GM12874 (cell line): ENCODE measurements around the gene SNCA.

Experiments used
- TF ChIP-seq, protein P1 (sequence below): IDR thresholded peaks from 2 replicates; pipeline ENCODE4 v1.5.1; 2011; ENCODE audit warnings: low read depth, mild to moderate bottlenecking, control low read depth, low read length, moderate library complexity; ENCODE audit not compliant: insufficient read depth

Gene SNCA

DNA sequence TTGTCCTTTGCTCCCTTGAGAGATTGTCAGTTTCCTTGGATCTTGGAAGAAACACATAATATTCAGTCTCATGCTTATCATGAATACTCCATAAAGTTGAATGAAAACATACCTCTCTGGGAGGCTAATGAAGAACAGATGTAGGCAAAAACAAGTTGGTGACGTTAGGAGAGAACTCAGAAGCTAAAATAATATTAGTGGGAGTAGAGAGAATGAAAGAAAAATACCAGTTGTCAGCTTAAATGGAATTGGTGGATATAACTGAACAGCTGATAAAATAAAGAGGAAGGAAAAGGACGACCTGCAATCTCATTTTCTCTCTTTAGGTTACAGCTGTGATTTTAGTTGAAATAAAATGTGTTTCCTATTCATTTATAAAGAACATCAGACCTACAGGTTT, 124.8 kb downstream of the SNCA start:
- TF ChIP-seq, protein P1, sequence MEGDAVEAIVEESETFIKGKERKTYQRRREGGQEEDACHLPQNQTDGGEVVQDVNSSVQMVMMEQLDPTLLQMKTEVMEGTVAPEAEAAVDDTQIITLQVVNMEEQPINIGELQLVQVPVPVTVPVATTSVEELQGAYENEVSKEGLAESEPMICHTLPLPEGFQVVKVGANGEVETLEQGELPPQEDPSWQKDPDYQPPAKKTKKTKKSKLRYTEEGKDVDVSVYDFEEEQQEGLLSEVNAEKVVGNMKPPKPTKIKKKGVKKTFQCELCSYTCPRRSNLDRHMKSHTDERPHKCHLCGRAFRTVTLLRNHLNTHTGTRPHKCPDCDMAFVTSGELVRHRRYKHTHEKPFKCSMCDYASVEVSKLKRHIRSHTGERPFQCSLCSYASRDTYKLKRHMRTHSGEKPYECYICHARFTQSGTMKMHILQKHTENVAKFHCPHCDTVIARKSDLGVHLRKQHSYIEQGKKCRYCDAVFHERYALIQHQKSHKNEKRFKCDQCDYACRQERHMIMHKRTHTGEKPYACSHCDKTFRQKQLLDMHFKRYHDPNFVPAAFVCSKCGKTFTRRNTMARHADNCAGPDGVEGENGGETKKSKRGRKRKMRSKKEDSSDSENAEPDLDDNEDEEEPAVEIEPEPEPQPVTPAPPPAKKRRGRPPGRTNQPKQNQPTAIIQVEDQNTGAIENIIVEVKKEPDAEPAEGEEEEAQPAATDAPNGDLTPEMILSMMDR: no peak

DNA sequence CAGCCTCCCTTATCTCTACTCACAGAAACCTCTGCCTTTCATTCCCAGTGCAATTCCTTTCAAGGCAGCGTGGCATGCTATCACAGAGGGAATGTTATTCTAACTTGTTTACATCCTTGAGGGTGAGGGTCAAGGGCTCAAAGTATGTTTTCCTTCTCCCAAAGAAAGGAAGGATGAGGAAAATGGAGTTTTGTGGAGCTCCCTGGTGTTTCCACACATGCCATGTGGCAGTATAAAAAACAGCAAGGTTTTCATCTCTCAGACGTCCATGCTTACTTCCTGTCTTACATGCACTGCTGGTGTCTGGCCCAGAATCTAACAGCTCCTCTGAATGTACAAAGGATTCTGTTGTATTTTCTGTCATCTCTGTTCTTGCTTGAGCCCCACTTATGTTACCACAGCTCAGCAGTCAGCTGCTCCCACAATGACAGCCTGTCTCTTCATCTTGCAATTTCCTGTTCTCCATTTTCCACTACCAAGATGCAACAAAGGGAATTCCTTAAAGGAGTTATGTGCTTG, 128.0 kb downstream of the SNCA start:
- TF ChIP-seq, protein P1: no peak

GRCh38 chr4:89707467-89707866, 129.5 kb downstream of the SNCA start:
- TF ChIP-seq, protein P1: no peak

DNA sequence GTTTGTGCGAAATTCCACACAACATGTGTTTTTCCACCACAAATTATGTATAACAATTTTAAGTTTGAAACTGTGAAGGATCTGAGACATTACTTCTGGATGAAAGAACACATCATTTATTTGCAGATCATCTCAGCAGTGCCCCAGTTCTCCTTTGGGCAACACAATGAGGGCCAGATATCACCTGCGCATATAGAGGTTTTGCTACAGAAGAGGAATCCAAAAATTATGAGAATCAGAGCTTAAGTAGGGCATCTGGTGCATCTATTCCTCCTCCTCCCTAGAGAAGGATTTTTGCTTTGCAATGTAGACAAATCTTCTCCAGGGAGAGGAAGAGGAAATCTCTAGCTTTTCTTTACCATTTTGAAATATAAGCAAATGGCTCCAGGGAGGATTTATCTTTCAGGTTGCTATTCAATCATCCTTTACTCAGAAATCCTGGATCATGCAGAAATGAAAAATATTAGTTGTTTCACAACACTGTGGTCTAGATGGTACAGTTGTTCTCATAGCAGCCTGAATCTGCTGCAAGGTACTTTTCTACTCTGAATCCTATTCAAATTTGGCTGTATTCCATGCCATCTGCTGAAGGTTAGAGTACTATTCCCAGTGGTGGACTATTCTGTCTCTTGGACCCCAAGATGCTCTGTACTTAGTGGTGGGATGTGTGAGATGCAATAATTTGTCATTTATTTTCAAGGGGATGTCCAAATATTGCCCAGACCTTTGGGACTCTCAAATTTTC, 132.1 kb downstream of the SNCA start:
- TF ChIP-seq, protein P1: no peak

DNA sequence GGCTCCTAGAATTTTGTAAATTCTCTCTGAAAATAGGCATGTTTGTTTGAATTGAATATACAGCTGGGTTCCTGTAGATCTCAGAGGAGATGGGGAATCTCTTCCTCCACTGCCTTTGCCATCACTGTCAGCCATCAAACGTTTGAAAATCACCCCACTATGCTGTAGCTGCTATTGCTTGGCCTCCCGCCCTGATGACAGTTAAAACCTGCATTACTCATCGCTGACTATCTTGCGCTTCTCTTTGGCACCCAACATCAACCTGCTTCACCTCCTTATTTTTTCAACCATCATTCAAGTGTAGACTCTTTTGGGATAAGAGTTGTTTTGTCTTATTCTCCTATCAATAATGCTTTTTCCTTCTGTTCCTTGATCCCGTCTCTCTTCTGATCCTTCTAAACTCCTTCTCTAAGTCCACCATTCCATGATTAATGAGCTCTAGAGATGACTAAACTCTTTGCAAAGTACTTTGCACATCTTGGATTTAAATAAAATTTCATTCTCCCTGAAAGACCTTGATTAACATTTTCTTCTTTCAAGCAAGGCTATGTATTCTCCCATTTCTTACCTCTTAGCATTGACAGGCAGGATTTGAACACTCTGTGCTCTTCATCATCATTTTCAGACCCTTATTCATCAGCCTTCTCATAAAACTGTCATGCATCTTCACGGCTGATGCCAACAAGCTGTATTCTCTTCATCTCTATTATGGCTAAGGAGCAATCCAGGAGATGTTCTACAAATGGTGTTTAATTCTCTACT, 133.0 kb downstream of the SNCA start:
- TF ChIP-seq, protein P1: no peak

GRCh38 chr4:89700766-89701423, 136.1 kb downstream of the SNCA start:
- TF ChIP-seq, protein P1: no peak

DNA sequence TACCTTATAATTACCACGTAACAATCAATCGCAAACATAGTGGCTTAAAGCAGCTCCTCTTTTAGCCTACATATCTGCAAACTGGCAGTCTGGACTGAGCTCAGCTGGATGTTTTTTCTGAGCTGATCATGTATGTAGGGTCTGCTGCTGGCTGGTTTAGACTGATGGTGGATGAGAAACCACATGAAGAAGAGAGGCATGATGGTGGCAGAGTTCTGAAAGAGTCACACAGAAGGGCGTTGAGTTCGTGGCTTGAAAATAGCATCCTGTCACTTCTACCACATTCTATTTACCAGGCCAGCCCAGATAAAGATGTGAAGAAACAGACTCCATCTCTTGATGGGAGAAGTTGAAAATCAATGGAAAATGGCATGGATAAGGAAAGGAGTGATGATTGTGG, 151.3 kb downstream of the SNCA start:
- TF ChIP-seq, protein P1: no peak
